Activated B cell treated with CpG ODN at 0.5 μM for 24 hours (primary cell): ENCODE measurements around the gene NOCT. TPM values are rescaled to one million over a fixed set of nuclear protein-coding genes. Genes with fewer than 3 reads are reported as not detected.
A peak's percentile ranks its signal among the peaks of the same experiment; 100 is the strongest.

Experiments used
- ATAC-seq: fragments of 200-7000 bp; cut with Tn5 transposase; one replicate; pipeline ENCODE4 v1.10.0; 2021; ENCODE audit warnings: low read depth, mild to moderate bottlenecking, moderate library complexity
- CTCF ChIA-PET: fragments of 350-600 bp; sonication (Branson Sonifier 250); formaldehyde crosslinking; loops from one replicate; lab custom pipeline; 2021; ENCODE audit warnings: antibody characterized with exemption; lab: Charles Lee
- POLR2A ChIA-PET: fragments of 350-600 bp; sonication (Branson Sonifier 250); formaldehyde crosslinking; loops from one replicate; lab custom pipeline; 2021; ENCODE audit warnings: antibody characterized with exemption; lab: Charles Lee
- DNase-seq: peaks from one replicate; pipeline ENCODE4 v3.0.0; 2022
- H3K27ac Mint-ChIP-seq: one replicate; pipeline ENCODE4 v1.8.0; 2020; ENCODE audit warnings: mixed read lengths
- H3K27me3 Mint-ChIP-seq: one replicate; pipeline ENCODE4 v1.8.0; 2021; ENCODE audit warnings: mixed read lengths
- H3K36me3 Mint-ChIP-seq: one replicate; pipeline ENCODE4 v1.8.0; 2021; ENCODE audit warnings: low read depth, mixed read lengths
- H3K4me1 Mint-ChIP-seq: one replicate; pipeline ENCODE4 v1.8.0; 2021; ENCODE audit warnings: mixed read lengths
- H3K4me3 Mint-ChIP-seq: one replicate; pipeline ENCODE4 v1.8.0; 2020; ENCODE audit warnings: mild to moderate bottlenecking, mixed read lengths
- H3K9me3 Mint-ChIP-seq: one replicate; pipeline ENCODE4 v1.8.0; 2020; ENCODE audit warnings: mixed read lengths
- CTCF ChIP-seq: fragments of 200-600 bp; IDR thresholded peaks from one replicate; pipeline ENCODE4 v1.8.0; 2022; ENCODE audit warnings: antibody characterized with exemption, mild to moderate bottlenecking
- intact Hi-C: fragments of 100-400 bp; cut with micrococcal nuclease; formaldehyde crosslinking; loops from one replicate; pipeline ENCODE4 v1.15.1; 2024
- total RNA-seq: library from RNA; stranded (reverse); gene quantifications from 2 replicates; pipeline ENCODE4 v1.2.3, GENCODE V29; 2022

NOCT gene
- total RNA-seq, result 9.1 and 9.4 TPM in 2 replicates

GRCh38 chr4:139015269-139015947 lies at the start of gene NOCT:
Gene NOCT (plus strand): TSS chr4:139015781. CDS start chr4:139015982, 201 bp downstream.
- Mint-ChIP-seq H3K9me3 (no peaks in the 10 kb centered on the region), H3K27me3 (no peaks in the 10 kb centered on the region)
- no peak for TF ChIP-seq CTCF

GRCh38 chr4:138967313-138967712 lies 48.3 kb upstream of the NOCT start:
- no peak for TF ChIP-seq CTCF
- intact Hi-C loops, result no loop called here
- POLR2A ChIA-PET, result no interaction called here

More at GRCh38 chr4:139015269-139015947, at the start of gene NOCT:
- Mint-ChIP-seq H3K4me3 (peak within 1 kb of the TSS; percentile 92), H3K4me1 (peaks cover 32% of the 10 kb centered on the region), H3K27ac (peak within 1 kb of the TSS; percentile 99), H3K36me3 (peaks cover 4% of the 10 kb centered on the region)
- intact Hi-C loops, result loop anchor here (1.0 to 10.0 kb wide), 8 partner anchors 38 to 1789 kb away; partner anchors contain the start of gene NAA15
- POLR2A ChIA-PET, result interaction anchor here (0.6 to 2.4 kb wide), 10 partner anchors 15 to 545 kb away, joined by 3 to 26 read pairs (median 6); partner anchors contain the start of genes ELF2, NAA15 and RAB33B
- CTCF ChIA-PET, result interaction anchor here (3.3 kb wide), 1 partner anchor 15 kb away, joined by 20 read pairs; no protein-coding TSS in a partner anchor
- ATAC-seq (peak; percentile 91), DNase-seq (peak; percentile 86)

GRCh38 chr4:138972956-138973801 lies 42.4 kb upstream of the NOCT start:
- intact Hi-C loops, result no loop called here
- H3K27me3 Mint-ChIP-seq, result no peaks in the 10 kb centered on the region
- no peak for TF ChIP-seq CTCF
- no peak overlapping the region for H3K27ac Mint-ChIP-seq
- ChIA-PET POLR2A (no interaction called here), CTCF (no interaction called here)
- ATAC-seq (no peak), DNase-seq (no peak)
- no peak overlapping the region for H3K4me3 Mint-ChIP-seq
- no peaks in the 10 kb centered on the region for H3K9me3 Mint-ChIP-seq
- no peaks in the 10 kb centered on the region for H3K36me3 Mint-ChIP-seq
- peaks cover 23% of the 10 kb centered on the region for H3K4me1 Mint-ChIP-seq

More at GRCh38 chr4:138967313-138967712, 48.3 kb upstream of the NOCT start:
- no peaks in the 10 kb centered on the region for H3K9me3 Mint-ChIP-seq
- no peaks in the 10 kb centered on the region for H3K27me3 Mint-ChIP-seq
- peaks cover 9% of the 10 kb centered on the region for H3K4me1 Mint-ChIP-seq
- H3K27ac Mint-ChIP-seq, result no peak overlapping the region
- no peak for ATAC-seq
- H3K36me3 Mint-ChIP-seq, result no peaks in the 10 kb centered on the region
- CTCF ChIA-PET, result no interaction called here
- no peak overlapping the region for H3K4me3 Mint-ChIP-seq
- no peak for DNase-seq

GRCh38 chr4:138975225-138975624 lies 40.4 kb upstream of the NOCT start:
- no peak overlapping the region for H3K4me3 Mint-ChIP-seq
- CTCF ChIA-PET, result no interaction called here
- no peaks in the 10 kb centered on the region for H3K36me3 Mint-ChIP-seq
- intact Hi-C loops, result no loop called here
- no peak for ATAC-seq
- peaks cover 23% of the 10 kb centered on the region for H3K4me1 Mint-ChIP-seq
- H3K9me3 Mint-ChIP-seq, result no peaks in the 10 kb centered on the region
- DNase-seq, result no peak
- no peaks in the 10 kb centered on the region for H3K27me3 Mint-ChIP-seq
- POLR2A ChIA-PET, result no interaction called here
- no peak for TF ChIP-seq CTCF
- no peak overlapping the region for H3K27ac Mint-ChIP-seq

GRCh38 chr4:138976526-138976925 lies 39.1 kb upstream of the NOCT start:
- peaks cover 23% of the 10 kb centered on the region for H3K4me1 Mint-ChIP-seq
- ChIA-PET POLR2A (interaction anchor here (0.7 kb wide), 1 partner anchor 737 kb away, joined by 7 read pairs; no protein-coding TSS in a partner anchor), CTCF (interaction anchor here (0.6 kb wide), 1 partner anchor 561 kb away, joined by 3 read pairs; no protein-coding TSS in a partner anchor)
- H3K4me3 Mint-ChIP-seq, result no peak overlapping the region
- no peaks in the 10 kb centered on the region for H3K27me3 Mint-ChIP-seq
- H3K36me3 Mint-ChIP-seq, result no peaks in the 10 kb centered on the region
- no peaks in the 10 kb centered on the region for H3K9me3 Mint-ChIP-seq
- no peak for DNase-seq
- intact Hi-C loops, result no loop called here
- H3K27ac Mint-ChIP-seq, result no peak overlapping the region
- no peak for TF ChIP-seq CTCF
- ATAC-seq, result no peak
